H1 (cell line): ENCODE data around the gene NFATC1. TPM values are rescaled to one million over a fixed set of nuclear protein-coding genes. Genes with fewer than 3 reads are reported as not detected.

ENCODE experiments used
- CTCF ChIA-PET: fragments of 300-600 bp; sonication (Branson Sonifier 250); formaldehyde crosslinking; loops from one replicate; lab custom pipeline; 2021; ENCODE audit not compliant: partially characterized antibody; lab: Charles Lee
- POLR2A ChIA-PET: fragments of 300-600 bp; sonication (Branson Sonifier 250); formaldehyde crosslinking; loops from one replicate; lab custom pipeline; 2021; ENCODE audit warnings: inconsistent platforms; ENCODE audit not compliant: partially characterized antibody; lab: Charles Lee
- DNase-seq, 2 experiments: peaks; one replicate each; pipeline versions ENCODE4 v3.0.0 to v3.0.0-alpha.2; 2010 to 2022; ENCODE audit warnings: low spot score in 2 of 2, low read depth in 1 of 2, mixed read lengths in 1 of 2
- FAIRE-seq: peaks from 2 replicates; lab custom pipeline; 2011; peaks lifted over from hg19 to GRCh38; lab: Jason Lieb, UNC
- H2AFZ ChIP-seq: 2 replicates; pipeline ENCODE4 v1.8.1; 2012; ENCODE audit warnings: low read length, inconsistent platforms
- H2AK5ac ChIP-seq: 2 replicates; pipeline ENCODE4 v1.6.1; 2013; ENCODE audit warnings: low read depth, low read length
- H2BK120ac ChIP-seq: replicated peaks from 2 replicates; pipeline ENCODE3; 2013; ENCODE audit warnings: low read depth, low read length, inconsistent platforms
- H2BK12ac ChIP-seq: 2 replicates; pipeline ENCODE4 v1.6.1; 2013; ENCODE audit warnings: low read depth, low read length
- H2BK15ac ChIP-seq: 2 replicates; pipeline ENCODE4 v1.6.1; 2013; ENCODE audit warnings: low read length
- H2BK20ac ChIP-seq: 2 replicates; pipeline ENCODE4 v1.6.1; 2013; ENCODE audit warnings: low read length
- H2BK5ac ChIP-seq: 2 replicates; pipeline ENCODE4 v1.6.1; 2013; ENCODE audit warnings: low read depth, low read length
- H3K14ac ChIP-seq: 2 replicates; pipeline ENCODE4 v1.6.1; 2013; ENCODE audit warnings: inconsistent platforms; ENCODE audit not compliant: insufficient read length
- H3K18ac ChIP-seq: 2 replicates; pipeline ENCODE4 v1.6.1; 2013; ENCODE audit warnings: low read length; ENCODE audit errors: extremely low read depth
- H3K23ac ChIP-seq: 2 replicates; pipeline ENCODE4 v1.6.1; 2013; ENCODE audit warnings: inconsistent platforms; ENCODE audit not compliant: insufficient read length
- H3K23me2 ChIP-seq: 2 replicates; pipeline ENCODE4 v1.6.1; 2013; ENCODE audit warnings: low read depth, low read length
- H3K27ac ChIP-seq: 2 replicates; pipeline ENCODE4 v1.6.1; 2011; ENCODE audit warnings: low read depth, low read length, inconsistent platforms
- H3K27me3 ChIP-seq, 4 experiments: replicated peaks in 1 of 4; 1 replicate in 1 of 4; 2 replicates in 3 of 4; pipeline versions ENCODE4 v1.6.1 to v1.8.1; 2011 to 2013; ENCODE audit warnings: low read length in 3 of 4, mild to moderate bottlenecking in 3 of 4, inconsistent platforms in 2 of 4, mixed read lengths in 2 of 4, moderate library complexity in 1 of 4; ENCODE audit not compliant: control insufficient read depth in 3 of 4, insufficient read depth in 3 of 4; ENCODE audit errors: extremely low read depth in 1 of 4
- H3K36me3 ChIP-seq, 4 experiments: 2 replicates each; pipeline versions ENCODE4 v1.6.1 to v1.8.1; 2011 to 2013; ENCODE audit warnings: mild to moderate bottlenecking in 4 of 4, low read length in 3 of 4, moderate library complexity in 2 of 4, control low read depth in 1 of 4, inconsistent platforms in 1 of 4; ENCODE audit not compliant: insufficient read depth in 4 of 4, control insufficient read depth in 2 of 4
- H3K4ac ChIP-seq: replicated peaks from 2 replicates; pipeline ENCODE3; 2013; ENCODE audit warnings: low read length, low read depth, mixed read lengths, inconsistent platforms; ENCODE audit not compliant: insufficient read length
- H3K4me1 ChIP-seq, 4 experiments: replicated peaks in 1 of 4; 1 replicate in 1 of 4; 2 replicates in 3 of 4; pipeline versions ENCODE4 v1.6.1 to v1.8.1; 2011 to 2013; ENCODE audit warnings: low read length in 3 of 4, inconsistent platforms in 2 of 4, mixed read lengths in 1 of 4; ENCODE audit not compliant: insufficient read depth in 4 of 4, control insufficient read depth in 3 of 4
- H3K4me2 ChIP-seq, 2 experiments: 2 replicates each; pipeline versions ENCODE4 v1.6.1 to v1.8.1; 2011 to 2013; ENCODE audit warnings: low read depth in 2 of 2, low read length in 2 of 2, control low read depth in 1 of 2, inconsistent platforms in 1 of 2, mild to moderate bottlenecking in 1 of 2; ENCODE audit not compliant: insufficient read depth in 1 of 2
- H3K4me3 ChIP-seq, 4 experiments: fragments of 200-600, 300-600 bp in 1 of 4; sonication (generic), shearing (Covaris generic), sonication (Bioruptor Twin) in 1 of 4; 2 replicates each; pipeline versions ENCODE4 v1.5.1 to v1.8.1; 2011 to 2016; ENCODE audit warnings: low read length in 4 of 4, low read depth in 3 of 4, control low read depth in 2 of 4, inconsistent platforms in 2 of 4, mild to moderate bottlenecking in 2 of 4, mixed read lengths in 1 of 4, moderate library complexity in 1 of 4; ENCODE audit not compliant: insufficient read depth in 2 of 4; ENCODE audit errors: extremely low read depth in 1 of 4
- H3K56ac ChIP-seq: replicated peaks from 2 replicates; pipeline ENCODE3; 2013; ENCODE audit warnings: low read depth, mild to moderate bottlenecking, mixed read lengths, low read length, inconsistent platforms; ENCODE audit not compliant: insufficient read length
- H3K79me1 ChIP-seq: 2 replicates; pipeline ENCODE4 v1.6.1; 2013; ENCODE audit warnings: low read depth, low read length, control low read depth
- H3K79me2 ChIP-seq, 2 experiments: 2 replicates each; pipeline versions ENCODE4 v1.6.1 to v1.8.1; 2012 to 2013; ENCODE audit warnings: low read length in 2 of 2, mild to moderate bottlenecking in 2 of 2, inconsistent platforms in 1 of 2; ENCODE audit not compliant: insufficient read depth in 2 of 2, control insufficient read depth in 1 of 2
- H3K9ac ChIP-seq, 4 experiments: replicated peaks in 1 of 4; 1 replicate in 1 of 4; 2 replicates in 3 of 4; pipeline versions ENCODE4 v1.6.1 to v1.8.1; 2011 to 2013; ENCODE audit warnings: low read depth in 3 of 4, low read length in 3 of 4, control low read depth in 2 of 4, mild to moderate bottlenecking in 2 of 4, moderate library complexity in 2 of 4, inconsistent platforms in 1 of 4; ENCODE audit errors: extremely low read depth in 1 of 4
- H3K9me3 ChIP-seq, 2 experiments: 2 replicates each; pipeline versions ENCODE4 v1.6.1 to v1.8.1; 2012 to 2013; ENCODE audit warnings: mild to moderate bottlenecking in 2 of 2, moderate library complexity in 2 of 2, control low read depth in 1 of 2, inconsistent platforms in 1 of 2, low read depth in 1 of 2, low read length in 1 of 2, mixed read lengths in 1 of 2; ENCODE audit not compliant: insufficient read depth in 2 of 2
- H4K20me1 ChIP-seq, 2 experiments: replicated peaks in 1 of 2; 2 replicates each; pipeline versions ENCODE3 to v1.8.1; 2011 to 2013; ENCODE audit warnings: inconsistent platforms in 2 of 2, low read length in 2 of 2, mild to moderate bottlenecking in 1 of 2; ENCODE audit not compliant: insufficient read depth in 2 of 2, control insufficient read depth in 1 of 2
- H4K5ac ChIP-seq: 2 replicates; pipeline ENCODE4 v1.6.1; 2013; ENCODE audit warnings: low read length, low read depth, mixed read lengths, inconsistent platforms; ENCODE audit not compliant: insufficient read length
- H4K8ac ChIP-seq: 2 replicates; pipeline ENCODE4 v1.8.0; 2013; ENCODE audit warnings: mild to moderate bottlenecking, moderate library complexity, low read length, inconsistent platforms; ENCODE audit not compliant: insufficient read depth; ENCODE audit errors: extremely low read depth
- H4K91ac ChIP-seq: replicated peaks from 2 replicates; pipeline ENCODE3; 2013; ENCODE audit warnings: low read length, mixed read lengths, inconsistent platforms; ENCODE audit not compliant: insufficient read length
- BACH1 ChIP-seq: IDR thresholded peaks from 2 replicates; pipeline ENCODE4 v1.6.1; 2012; ENCODE audit warnings: low read length, improper control_type of control experiment
- BRCA1 ChIP-seq: IDR thresholded peaks from 2 replicates; pipeline ENCODE4 v1.6.1; 2012; ENCODE audit warnings: low read depth, low read length, improper control_type of control experiment
- CHD2 ChIP-seq: IDR thresholded peaks from 2 replicates; pipeline ENCODE4 v1.6.1; 2012; ENCODE audit warnings: low read length, improper control_type of control experiment
- HDAC6 ChIP-seq: IDR thresholded peaks from one replicate; pipeline ENCODE4 v1.7.1; 2012; ENCODE audit warnings: low read depth, mild to moderate bottlenecking, inconsistent platforms, low read length, moderate library complexity
- KDM5A ChIP-seq: fragments of 200-600 bp; IDR thresholded peaks from 2 replicates; pipeline ENCODE4 v1.7.1; 2012; ENCODE audit warnings: mild to moderate bottlenecking, low read length, inconsistent platforms, mixed read lengths
- SP1 ChIP-seq: IDR thresholded peaks from 2 replicates; pipeline ENCODE4 v1.6.1; 2011; ENCODE audit warnings: low read depth, low read length
- WGBS, 2 experiments: shearing (Covaris generic) in 1 of 2; methylation state at CpG; one replicate each; pipeline versions ENCODE4 v1.1.6 to v1.1.7; 2013 to 2015; ENCODE audit warnings: low lambda C conversion rate in 2 of 2, mixed read lengths in 2 of 2, inconsistent platforms in 1 of 2, low coverage in 1 of 2, missing lambda C conversion rate in 1 of 2; ENCODE audit not compliant: insufficient replicate concordance in 2 of 2, insufficient coverage in 1 of 2, insufficient read length in 1 of 2; ENCODE audit errors: extremely low coverage in 1 of 2, missing lambda C conversion rate in 1 of 2; 5-methylcytosine and 5-hydroxymethylcytosine counted together
- polyA plus RNA-seq, 7 experiments: library from polyadenylated mRNA; depleted of rRNA in 3 of 7; stranded (reverse) in 5 of 7; unstranded in 2 of 7; fragments of >200 nt in 5 of 7; fragments of 200-250 nt in 2 of 7; gene quantifications; 1 replicate in 5 of 7; 2 replicates in 1 of 7; 4 replicates in 1 of 7; pipeline versions ENCODE4 v1.2.1 to v1.2.3, GENCODE V29; 2011 to 2013; ENCODE audit warnings: missing spikeins in 2 of 7, mixed read lengths in 2 of 7
- total RNA-seq: library from RNA; stranded (reverse); fragmentation: NEBNext Ultra II Directional; extraction: Animal tissue kit (Norgen Biotek cat#: 25700); gene quantifications from 2 replicates; pipeline ENCODE4 v1.2.1, GENCODE V29; 2021

Gene NFATC1
- total and polyA plus RNA-seq, 2 of the 8 experiments (the other 6 are each of a cell fraction or from before 2014, with no cell fraction given), result 2.0 to 6.6 TPM

DNA sequence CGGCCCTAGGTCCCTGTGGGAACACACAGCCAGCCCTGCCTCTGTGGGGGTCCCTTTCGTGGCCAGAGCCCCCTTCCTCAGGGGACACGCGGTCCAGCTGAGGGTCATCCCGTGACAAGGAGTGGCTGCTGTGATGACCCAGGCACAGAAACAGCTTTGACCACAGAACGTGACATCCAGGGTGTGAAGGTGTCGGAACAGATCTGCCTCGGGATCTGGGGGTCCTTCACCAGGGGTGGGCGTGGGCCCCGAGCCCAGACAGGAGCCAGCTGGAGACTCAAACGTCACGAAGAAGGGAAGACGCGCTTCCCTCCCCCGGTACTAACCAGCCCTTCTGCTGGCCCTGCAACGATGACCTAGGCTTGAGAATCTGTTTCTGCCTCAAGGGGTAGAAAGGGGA lies 75.9 kb downstream of the NFATC1 start:
- Histone ChIP-seq H3K79me1 (no peaks in the 10 kb centered on the region), H3K4me2 (no peak overlapping the region), H3K14ac (no peak overlapping the region), H3K18ac (no peak overlapping the region), H3K9me3 (no peaks in the 10 kb centered on the region; a peak in 1 of 4 replicates), H3K23ac (no peak overlapping the region), H3K79me2 (no peaks in the 10 kb centered on the region), H3K27me3 (no peaks in the 10 kb centered on the region), H3K9ac (no peak overlapping the region), H2AFZ (no peak overlapping the region), H3K56ac (no peak overlapping the region), H4K8ac (no peak overlapping the region), H3K27ac (no peak overlapping the region), H3K4ac (no peak overlapping the region), H3K4me3 (no peak overlapping the region), H2BK15ac (no peak overlapping the region), H3K4me1 (no peaks in the 10 kb centered on the region), H4K5ac (no peak overlapping the region), H4K20me1 (no peaks in the 10 kb centered on the region), H4K91ac (no peak overlapping the region), H2AK5ac (no peak overlapping the region), H2BK20ac (no peak overlapping the region), H3K23me2 (no peaks in the 10 kb centered on the region), H2BK12ac (no peak overlapping the region), H3K36me3 (no peaks in the 10 kb centered on the region), H2BK5ac (no peak overlapping the region), H2BK120ac (no peak overlapping the region)
- WGBS, 2 experiments, result 91% methylated on average over 15 of the region's 16 CpGs; no CpG with 5 or more reads in 1 of the 2 experiments
- ChIA-PET POLR2A (no interaction called here), CTCF (interaction anchor here (0.6 to 2.7 kb wide), 4 partner anchors 40 to 120 kb away, joined by 3 to 6 read pairs (median 4); no protein-coding TSS in a partner anchor)
- DNase-seq (no peak), FAIRE-seq (no peak)
- TF ChIP-seq HDAC6 (no peak), SP1 (no peak), KDM5A (no peak), BACH1 (no peak), CHD2 (no peak), BRCA1 (no peak)
